NB4 (cell line): ENCODE measurements around the gene PAX4.

ENCODE experiments used
- CTCF ChIP-seq: IDR thresholded peaks from one replicate; pipeline ENCODE4 v1.5.1; 2012; ENCODE audit warnings: low read depth, low read length
- MYC ChIP-seq: IDR thresholded peaks from 2 replicates; pipeline ENCODE4 v1.6.1; 2011; ENCODE audit warnings: low read depth, low read length

- no peak for TF ChIP-seq CTCF
- no peak for TF ChIP-seq MYC
Measured at GRCh38 chr7:127647636-127648035, 29.7 kb upstream of the PAX4 start.
